ENCODE results near the gene DIP2C.

The DIP2C gene

GRCh38 chr10:557792-558328 lies 131.6 kb downstream of the DIP2C start:
- no peak for DNase-seq (ENCODE audit: low read depth in 2 of 3, low spot score in 2 of 3)

GRCh38 chr10:556971-557637 lies 132.4 kb downstream of the DIP2C start:
- no peak for DNase-seq (ENCODE audit: low read depth in 2 of 3, low spot score in 2 of 3)

GRCh38 chr10:555682-556350 lies 133.7 kb downstream of the DIP2C start:
- DNase-seq (ENCODE audit: low read depth in 2 of 3, low spot score in 2 of 3): no peak

- no peak for DNase-seq (ENCODE audit: low read depth in 2 of 3, low spot score in 2 of 3)
Measured at GRCh38 chr10:555281-555680, 134.2 kb downstream of the DIP2C start.

GRCh38 chr10:554182-554848 lies 135.2 kb downstream of the DIP2C start:
- DNase-seq (ENCODE audit: low read depth in 2 of 3, low spot score in 2 of 3): no peak

GRCh38 chr10:553233-553632 lies 136.2 kb downstream of the DIP2C start:
- DNase-seq (ENCODE audit: low read depth in 2 of 3, low spot score in 2 of 3): no peak

- DNase-seq (ENCODE audit: low read depth in 2 of 3, low spot score in 2 of 3): no peak
Measured at GRCh38 chr10:552679-553078, 136.8 kb downstream of the DIP2C start.

GRCh38 chr10:551373-552252 lies 137.9 kb downstream of the DIP2C start:
- DNase-seq (ENCODE audit: low read depth in 2 of 3, low spot score in 2 of 3): no peak

GRCh38 chr10:550665-551372 lies 138.6 kb downstream of the DIP2C start:
- no peak for DNase-seq (ENCODE audit: low read depth in 2 of 3, low spot score in 2 of 3)

- DNase-seq (ENCODE audit: low read depth in 2 of 3, low spot score in 2 of 3): no peak
Measured at GRCh38 chr10:549391-549790, 140.1 kb downstream of the DIP2C start.

- DNase-seq (ENCODE audit: low read depth in 2 of 3, low spot score in 2 of 3): no peak
Measured at GRCh38 chr10:548238-548901, 141.1 kb downstream of the DIP2C start.

- DNase-seq (ENCODE audit: low read depth in 2 of 3, low spot score in 2 of 3): no peak
Measured at GRCh38 chr10:547591-548081, 141.8 kb downstream of the DIP2C start.

GRCh38 chr10:546971-547590 lies 142.4 kb downstream of the DIP2C start:
- DNase-seq (ENCODE audit: low read depth in 2 of 3, low spot score in 2 of 3): no peak

GRCh38 chr10:546451-546850 lies 143.0 kb downstream of the DIP2C start:
- DNase-seq (ENCODE audit: low read depth in 2 of 3, low spot score in 2 of 3): no peak

GRCh38 chr10:543862-544822 lies 145.3 kb downstream of the DIP2C start:
- no peak for DNase-seq (ENCODE audit: low read depth in 2 of 3, low spot score in 2 of 3)

GRCh38 chr10:543131-543530 lies 146.3 kb downstream of the DIP2C start:
- DNase-seq (ENCODE audit: low read depth in 2 of 3, low spot score in 2 of 3): no peak

GRCh38 chr10:541750-542371 lies 147.6 kb downstream of the DIP2C start:
- DNase-seq (ENCODE audit: low read depth in 2 of 3, low spot score in 2 of 3): no peak

GRCh38 chr10:541041-541440 lies 148.4 kb downstream of the DIP2C start:
- DNase-seq (ENCODE audit: low read depth in 2 of 3, low spot score in 2 of 3): no peak
